ENCODE data around the gene SPATA16. TPM values are rescaled to one million over a fixed set of nuclear protein-coding genes. Genes with fewer than 3 reads are reported as not detected.

SPATA16 gene
- total and polyA plus RNA-seq, 2 of the 13 experiments (the other 11 are each of a cell fraction or from before 2014, with no cell fraction given), result not detected

DNA sequence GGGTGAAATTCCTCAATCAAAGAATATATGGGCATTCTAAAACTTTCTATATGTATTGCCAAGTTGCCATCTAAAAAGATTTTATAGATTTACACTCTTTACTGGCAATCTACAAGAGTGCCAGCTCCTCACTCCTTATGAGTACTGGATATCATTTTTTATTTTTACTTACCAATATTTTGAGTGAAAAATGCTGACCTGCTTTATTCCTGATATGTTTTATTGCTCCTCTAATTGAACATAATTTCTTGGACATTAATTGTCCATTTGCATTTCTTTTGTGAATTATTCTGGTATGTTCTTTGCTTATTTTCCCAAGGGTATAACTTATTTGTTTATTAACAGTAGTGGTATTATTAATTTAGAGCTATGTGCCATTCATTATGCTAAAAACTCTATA lies 293.7 kb downstream of the SPATA16 start (continued):
- TF ChIP-seq ZNF577 (CRISPR knock-in tag; IDR thresholded peaks at IDR 0.05; ENCODE audit: borderline replicate concordance, low read depth), result no peak
- TF ChIP-seq KMT2A (CRISPR knock-in tag; IDR thresholded peaks at IDR 0.05), result no peak

DNA sequence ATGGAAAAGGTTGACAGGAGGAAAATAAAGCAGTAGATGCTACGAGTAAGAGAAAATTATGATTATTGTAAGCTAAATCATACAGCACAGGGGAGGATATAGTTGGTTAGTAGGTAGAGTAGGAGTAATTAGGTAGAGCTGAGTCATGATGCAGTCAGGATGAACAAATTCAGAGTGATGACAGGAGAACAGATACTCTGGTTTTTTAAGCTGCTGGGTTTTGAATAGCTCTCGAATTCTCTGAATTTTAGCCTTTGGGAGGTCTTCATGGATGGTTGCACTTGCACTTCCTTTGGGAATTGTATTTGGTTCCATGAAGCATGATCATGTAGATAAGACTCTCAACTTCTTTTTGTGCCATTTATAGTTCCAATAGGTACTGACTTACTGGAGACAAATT lies 294.3 kb downstream of the SPATA16 start:
- ATAC-seq, result no peak
- POLR2A ChIA-PET, result no interaction called here
- H4K20me1 ChIP-seq (ENCODE audit: insufficient read depth, low read length), result no peaks in the 10 kb centered on the region
- H3K4me1 ChIP-seq (ENCODE audit: insufficient read depth, low read length), result no peaks in the 10 kb centered on the region
- intact Hi-C loops (cut with micrococcal nuclease; ENCODE audit: unreplicated experiment), result no loop called here
- no peak for FAIRE-seq
- no peak overlapping the region for H3K4me3 ChIP-seq (replicated peaks in 1 of 3; ENCODE audit: insufficient read depth in 1 of 3, low read depth in 2 of 3, low read length in 3 of 3)
- no peak overlapping the region for H3K27ac ChIP-seq (ENCODE audit: extremely low read length, insufficient read depth, low read length)
- no peak overlapping the region for H2AFZ ChIP-seq (ENCODE audit: low read length)
- H3K27me3 ChIP-seq (ENCODE audit: control insufficient read depth in 1 of 2, insufficient read depth in 2 of 2, low read length in 2 of 2), result peaks cover 0 to 4% of the 10 kb centered on the region in 2 experiments; a peak in 1 of 5 replicates
- H3K4me2 ChIP-seq (ENCODE audit: low read depth, low read length), result no peak overlapping the region
- H3K79me2 ChIP-seq (ENCODE audit: insufficient read depth, low read length), result no peaks in the 10 kb centered on the region
- no peak overlapping the region for H3K9ac ChIP-seq (ENCODE audit: insufficient read depth, low read depth, low read length)
- no TSS peak for BruUV-seq (replicated peaks)
- TF ChIP-seq, protein P1, sequence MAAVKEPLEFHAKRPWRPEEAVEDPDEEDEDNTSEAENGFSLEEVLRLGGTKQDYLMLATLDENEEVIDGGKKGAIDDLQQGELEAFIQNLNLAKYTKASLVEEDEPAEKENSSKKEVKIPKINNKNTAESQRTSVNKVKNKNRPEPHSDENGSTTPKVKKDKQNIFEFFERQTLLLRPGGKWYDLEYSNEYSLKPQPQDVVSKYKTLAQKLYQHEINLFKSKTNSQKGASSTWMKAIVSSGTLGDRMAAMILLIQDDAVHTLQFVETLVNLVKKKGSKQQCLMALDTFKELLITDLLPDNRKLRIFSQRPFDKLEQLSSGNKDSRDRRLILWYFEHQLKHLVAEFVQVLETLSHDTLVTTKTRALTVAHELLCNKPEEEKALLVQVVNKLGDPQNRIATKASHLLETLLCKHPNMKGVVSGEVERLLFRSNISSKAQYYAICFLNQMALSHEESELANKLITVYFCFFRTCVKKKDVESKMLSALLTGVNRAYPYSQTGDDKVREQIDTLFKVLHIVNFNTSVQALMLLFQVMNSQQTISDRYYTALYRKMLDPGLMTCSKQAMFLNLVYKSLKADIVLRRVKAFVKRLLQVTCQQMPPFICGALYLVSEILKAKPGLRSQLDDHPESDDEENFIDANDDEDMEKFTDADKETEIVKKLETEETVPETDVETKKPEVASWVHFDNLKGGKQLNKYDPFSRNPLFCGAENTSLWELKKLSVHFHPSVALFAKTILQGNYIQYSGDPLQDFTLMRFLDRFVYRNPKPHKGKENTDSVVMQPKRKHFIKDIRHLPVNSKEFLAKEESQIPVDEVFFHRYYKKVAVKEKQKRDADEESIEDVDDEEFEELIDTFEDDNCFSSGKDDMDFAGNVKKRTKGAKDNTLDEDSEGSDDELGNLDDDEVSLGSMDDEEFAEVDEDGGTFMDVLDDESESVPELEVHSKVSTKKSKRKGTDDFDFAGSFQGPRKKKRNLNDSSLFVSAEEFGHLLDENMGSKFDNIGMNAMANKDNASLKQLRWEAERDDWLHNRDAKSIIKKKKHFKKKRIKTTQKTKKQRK (IDR thresholded peaks at IDR 0.05; ENCODE audit: low read length), result no peak
- TF ChIP-seq IRF2 (CRISPR knock-in tag; IDR thresholded peaks at IDR 0.05) (no peak), SUZ12 (IDR thresholded peaks at IDR 0.05; ENCODE audit: low read depth, low read length) (no peak), ZFP37 (CRISPR knock-in tag; IDR thresholded peaks at IDR 0.05; ENCODE audit: borderline replicate concordance) (no peak), POLR2AphosphoS2 (IDR thresholded peaks at IDR 0.05; ENCODE audit: low read depth, low read length) (no peak), MTA1 (CRISPR knock-in tag; IDR thresholded peaks at IDR 0.05; ENCODE audit: borderline replicate concordance) (no peak), GLI4 (CRISPR knock-in tag; IDR thresholded peaks at IDR 0.05; ENCODE audit: borderline replicate concordance) (no peak), PHF21A (CRISPR knock-in tag; IDR thresholded peaks at IDR 0.05) (no peak)
- CTCF ChIA-PET (ENCODE audit: low intra/inter-chr PET ratio, low total read pairs), result no interaction called here
- WGBS (ENCODE audit: low lambda C conversion rate), result 1% methylated on average over 2 of the region's 2 CpGs
- H3K36me3 ChIP-seq (replicated peaks in 1 of 2; ENCODE audit: control insufficient read depth in 1 of 2, insufficient read depth in 2 of 2, low read length in 2 of 2), result no peaks in the 10 kb centered on the region
- DNase-seq (ENCODE audit: low spot score), result no peak
- in situ Hi-C loops (cut with HindIII; ENCODE audit: extremely low pct_ligation_motif_present, low pct_unique_long_range_greater_than_20kb), result no loop called here
- H3K9me3 ChIP-seq (ENCODE audit: low read length), result no peaks in the 10 kb centered on the region
